ENCODE results near the gene BRPF3. TPM values are rescaled to one million over a fixed set of nuclear protein-coding genes. Genes with fewer than 3 reads are reported as not detected.

BRPF3 gene
- total and polyA plus RNA-seq, 2 of the 13 experiments (the other 11 are each of a cell fraction or from before 2014, with no cell fraction given) = 12.3 to 22.9 TPM

GRCh38 chr6:36226438-36227047 lies 30.0 kb downstream of the BRPF3 start:
- H3K27me3 ChIP-seq (ENCODE audit: control insufficient read depth in 1 of 2, insufficient read depth in 2 of 2, low read length in 2 of 2) = no peaks in the 10 kb centered on the region
- ChIA-PET CTCF (ENCODE audit: low intra/inter-chr PET ratio, low total read pairs) (no interaction called here), POLR2A (no interaction called here)
- peaks cover 16% of the 10 kb centered on the region for H3K4me1 ChIP-seq (ENCODE audit: insufficient read depth, low read length)
- FAIRE-seq (no peak), DNase-seq (ENCODE audit: low spot score) (no peak), ATAC-seq (no peak)
- no peak overlapping the region for H3K27ac ChIP-seq (ENCODE audit: extremely low read length, insufficient read depth, low read length)
- H3K9me3 ChIP-seq (ENCODE audit: low read length) = no peaks in the 10 kb centered on the region
- no peak for TF ChIP-seq ZNF572 (CRISPR knock-in tag; IDR thresholded peaks at IDR 0.05)
- TF ChIP-seq AKNA (CRISPR knock-in tag; IDR thresholded peaks at IDR 0.05; ENCODE audit: borderline replicate concordance) = no peak
- no peak for TF ChIP-seq HNF1A (IDR thresholded peaks at IDR 0.05; ENCODE audit: low read depth)
- TF ChIP-seq HNF1A (CRISPR knock-in tag; IDR thresholded peaks at IDR 0.05; ENCODE audit: borderline replicate concordance) = no peak
- TF ChIP-seq ZNF607 (CRISPR knock-in tag; IDR thresholded peaks at IDR 0.05; ENCODE audit: borderline replicate concordance) = no peak
- no peak for TF ChIP-seq ZNF276 (CRISPR knock-in tag; IDR thresholded peaks at IDR 0.05; ENCODE audit: low read depth)
- TF ChIP-seq MED8 (CRISPR knock-in tag; IDR thresholded peaks at IDR 0.05; ENCODE audit: insufficient replicate concordance) = no peak
- no peak for TF ChIP-seq ATF6 (CRISPR knock-in tag; conservative IDR thresholded peaks at IDR 0.05)
- no peak overlapping the region for H3K9ac ChIP-seq (ENCODE audit: insufficient read depth, low read depth, low read length)
- no peaks in the 10 kb centered on the region for H3K79me2 ChIP-seq (ENCODE audit: insufficient read depth, low read length)
- H2AFZ ChIP-seq (ENCODE audit: low read length) = no peak overlapping the region
- peaks cover 51 to 97% of the 10 kb centered on the region in 2 experiments for H3K36me3 ChIP-seq (replicated peaks in 1 of 2; ENCODE audit: control insufficient read depth in 1 of 2, insufficient read depth in 2 of 2, low read length in 2 of 2)
- no TSS peak for BruUV-seq (replicated peaks)
- whole genome bisulfite sequencing (ENCODE audit: low lambda C conversion rate) = 92% methylated on average over 4 of the region's 4 CpGs
- intact Hi-C loops (cut with micrococcal nuclease; ENCODE audit: unreplicated experiment) (no loop called here), in situ Hi-C loops (cut with HindIII; ENCODE audit: extremely low pct_ligation_motif_present, low pct_unique_long_range_greater_than_20kb) (no loop called here)
- no peak overlapping the region for H3K4me3 ChIP-seq (replicated peaks in 1 of 3; ENCODE audit: insufficient read depth in 1 of 3, low read depth in 2 of 3, low read length in 3 of 3)
- no peak overlapping the region for H3K4me2 ChIP-seq (ENCODE audit: low read depth, low read length)
- H4K20me1 ChIP-seq (ENCODE audit: insufficient read depth, low read length) = no peaks in the 10 kb centered on the region

All from HepG2 (cell line).